GM21786 (cell line): ENCODE measurements around the gene CALR3.
"Not testable (repeated sequence)": the region's sequence is repeated elsewhere in the genome, so short reads cannot be mapped to it uniquely, and the experiment has no call there.

Experiments used
- ATAC-seq: cut with Tn5 transposase; IDR thresholded peaks from one replicate; pipeline ENCODE4 v1.9.1; 2021; ENCODE audit not compliant: unreplicated experiment

CALR3 gene

DNA sequence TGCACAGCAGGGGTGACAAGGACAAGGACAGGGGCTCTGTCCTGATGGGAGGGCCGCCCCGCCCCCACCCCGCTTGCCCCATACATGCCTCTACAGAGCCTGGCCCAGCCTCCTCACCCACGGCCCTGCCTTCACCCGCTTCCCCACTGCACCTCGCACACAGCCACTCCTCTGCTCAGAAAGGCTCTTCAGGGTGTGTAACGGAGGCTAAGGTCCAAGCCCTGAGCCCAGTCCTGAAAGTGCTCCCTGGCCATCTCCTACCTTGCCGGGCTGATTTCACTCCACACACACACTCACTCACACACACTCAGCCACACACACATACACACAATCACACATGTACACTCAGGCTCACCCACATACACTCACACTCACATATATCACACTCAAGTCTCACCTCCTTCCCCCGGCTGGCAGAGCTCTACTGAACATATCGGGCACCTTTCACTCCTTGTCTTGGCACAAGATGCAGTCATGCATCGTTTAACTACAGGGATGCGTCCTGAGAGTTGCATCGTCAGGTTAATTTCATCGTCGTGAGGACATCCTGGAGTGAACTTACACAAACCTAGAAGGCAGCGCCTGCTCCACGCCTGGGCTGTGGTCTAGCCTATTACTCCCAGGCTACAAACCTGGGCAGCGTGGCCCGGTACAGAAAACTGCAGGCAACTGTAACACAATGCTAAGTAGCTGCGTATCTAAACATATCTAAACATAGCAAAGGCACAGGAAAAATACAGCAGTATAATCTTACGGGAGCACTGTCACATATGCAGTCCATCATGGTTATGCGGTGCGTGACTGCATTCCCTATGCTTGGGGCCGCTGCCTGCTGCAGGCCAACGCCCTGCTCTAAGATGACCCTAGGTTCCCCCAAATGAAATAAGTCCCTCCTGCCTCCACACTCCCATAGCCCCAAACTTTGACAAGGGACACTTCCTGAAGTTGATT, 37.3 kb downstream of the CALR3 start:
- no peak for ATAC-seq

DNA sequence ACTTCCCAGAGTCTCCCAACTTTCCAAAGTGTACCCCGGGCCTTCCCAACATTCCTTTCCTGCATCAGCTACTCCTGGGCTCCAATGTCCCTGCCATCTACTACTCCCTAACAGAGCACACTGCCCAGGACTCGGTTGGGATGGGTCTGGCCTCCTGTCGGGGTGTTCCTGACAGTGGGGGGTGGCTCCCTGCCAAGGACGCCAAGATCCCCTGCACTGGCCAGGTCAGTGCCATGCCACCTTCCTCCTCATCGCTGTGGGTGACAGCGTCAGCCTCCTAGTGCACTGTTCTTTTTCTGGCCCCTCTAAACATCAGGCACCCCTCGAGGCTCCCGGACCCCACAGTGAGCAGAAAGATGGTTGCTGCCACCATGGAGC, 38.0 kb downstream of the CALR3 start:
- ATAC-seq: no peak

DNA sequence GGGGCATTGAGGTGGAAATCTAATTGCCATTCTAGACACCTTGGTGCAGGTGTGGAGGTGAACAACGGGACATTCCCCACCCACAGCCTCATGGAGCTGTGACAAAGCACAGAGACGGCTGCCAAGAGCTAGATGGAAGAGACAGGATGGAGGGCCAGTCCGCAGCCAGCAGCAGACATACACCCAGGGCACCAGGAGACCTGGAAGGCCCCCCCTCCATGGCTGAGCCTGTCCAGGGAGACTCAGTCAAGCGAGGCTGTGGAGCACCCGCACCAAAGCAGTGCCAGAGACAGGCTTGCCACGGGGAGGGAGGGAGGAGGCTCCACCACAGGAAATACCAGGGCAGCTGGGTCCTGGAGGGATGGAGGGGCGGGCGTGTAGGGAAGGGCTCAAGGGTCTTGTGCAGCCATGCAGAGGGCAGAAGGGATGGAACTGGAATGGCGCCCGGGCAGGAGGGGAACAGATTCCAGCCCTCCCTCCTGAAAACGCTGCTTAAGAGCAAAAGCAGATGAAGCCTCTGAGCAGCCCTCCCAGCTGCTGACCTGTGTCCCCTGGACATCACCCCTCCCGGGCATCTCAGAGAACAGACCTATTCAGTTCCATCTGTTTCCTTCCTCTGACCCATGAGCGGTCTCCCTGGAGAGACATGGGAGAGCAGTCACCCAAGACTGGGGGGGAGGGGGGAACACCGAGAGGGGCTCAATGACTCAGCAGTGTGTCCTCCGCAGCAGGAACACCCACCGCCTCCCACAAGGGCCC, 38.6 kb downstream of the CALR3 start:
- no peak for ATAC-seq

DNA sequence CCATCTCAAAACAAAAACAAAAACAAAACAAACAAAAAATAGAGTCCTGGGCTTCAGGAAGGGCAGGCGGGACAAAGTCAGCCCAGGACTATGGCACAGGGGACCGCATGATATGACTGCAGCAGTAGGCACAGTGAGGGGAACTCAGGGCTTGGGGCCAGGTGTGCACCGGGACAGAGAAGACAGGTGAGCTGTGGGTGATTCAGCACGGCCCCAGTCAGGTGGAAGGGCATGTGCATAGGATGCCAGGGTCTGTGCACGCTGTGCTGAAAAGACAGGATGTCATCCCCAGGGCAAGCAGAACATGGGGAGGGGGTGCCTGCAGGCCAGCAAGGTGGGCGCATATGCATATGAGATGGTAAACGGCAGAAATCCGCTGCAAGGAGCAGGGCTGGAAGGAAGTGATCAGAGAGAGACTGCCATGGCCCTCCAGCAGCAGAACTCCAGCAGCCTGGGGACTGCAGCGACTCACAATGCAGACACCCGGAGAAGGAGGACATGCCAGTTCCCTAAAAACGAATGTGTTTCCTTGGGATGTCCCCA, 39.2 kb downstream of the CALR3 start:
- no peak for ATAC-seq

DNA sequence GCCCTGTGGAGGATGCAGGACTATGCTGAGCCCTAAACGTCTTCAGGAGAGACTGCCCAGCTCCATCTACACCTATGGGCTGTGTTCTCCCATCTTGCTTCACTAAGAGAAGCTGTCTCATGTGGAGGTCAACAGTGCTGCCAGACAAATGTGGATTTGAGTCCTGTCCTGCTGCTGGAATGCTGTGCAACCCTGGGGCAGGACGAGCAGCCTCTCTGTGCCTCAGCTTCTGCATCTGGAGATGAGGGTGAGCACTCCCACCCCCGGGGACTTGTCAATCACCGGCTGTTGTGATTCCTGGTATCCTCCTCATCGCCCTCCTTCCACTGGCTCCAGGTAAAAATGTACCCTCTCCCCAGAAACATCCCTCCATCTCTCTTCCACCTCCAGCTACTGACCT, 40.5 kb downstream of the CALR3 start:
- ATAC-seq: no peak

DNA sequence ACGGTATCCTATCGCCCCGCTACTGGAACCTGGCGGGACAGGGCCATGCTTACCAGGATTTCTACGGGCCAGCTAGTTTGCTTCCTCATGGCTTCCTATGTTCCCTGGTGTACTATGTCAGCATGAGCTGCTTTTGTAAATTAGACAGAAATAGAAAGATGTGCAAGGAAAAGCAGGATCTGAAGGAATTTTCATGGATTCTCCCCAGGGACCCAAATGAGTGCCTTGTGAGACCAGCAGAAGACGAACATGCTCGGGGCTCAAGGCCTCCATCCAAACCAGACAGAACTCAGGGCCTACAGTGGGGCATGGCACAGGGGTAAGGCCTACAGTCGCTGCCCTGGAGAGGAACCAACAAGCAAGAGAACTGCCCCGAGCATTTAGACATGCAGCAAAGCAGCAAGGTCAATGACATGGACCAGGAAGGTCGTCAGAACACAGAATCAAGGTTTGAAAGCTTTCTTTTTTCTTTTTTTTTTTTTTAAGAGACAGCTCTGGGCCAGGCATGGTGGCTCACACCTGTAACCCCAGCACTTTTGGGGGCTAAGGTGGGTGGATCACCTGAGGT, 41.5 kb downstream of the CALR3 start:
- ATAC-seq: no peak

DNA sequence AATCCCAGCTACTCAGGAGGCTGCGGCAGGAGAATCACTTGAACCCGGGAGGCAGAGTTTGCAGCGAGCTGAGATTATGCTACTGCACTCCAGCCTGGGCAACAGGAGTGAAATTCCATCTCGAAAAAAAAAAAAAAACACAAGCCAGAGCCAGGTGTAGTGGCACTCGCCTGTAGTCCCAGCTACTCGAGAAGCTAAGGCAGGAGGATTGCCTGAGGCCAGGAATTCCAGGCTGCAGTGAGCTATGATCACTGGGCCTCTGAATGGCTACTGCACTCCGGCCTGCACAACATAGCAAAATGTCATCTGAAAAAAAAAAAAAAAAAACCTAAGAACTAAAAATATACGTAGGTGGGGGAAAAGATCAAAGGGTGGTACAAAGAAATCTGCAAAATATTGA, 43.6 kb downstream of the CALR3 start:
- no peak for ATAC-seq

DNA sequence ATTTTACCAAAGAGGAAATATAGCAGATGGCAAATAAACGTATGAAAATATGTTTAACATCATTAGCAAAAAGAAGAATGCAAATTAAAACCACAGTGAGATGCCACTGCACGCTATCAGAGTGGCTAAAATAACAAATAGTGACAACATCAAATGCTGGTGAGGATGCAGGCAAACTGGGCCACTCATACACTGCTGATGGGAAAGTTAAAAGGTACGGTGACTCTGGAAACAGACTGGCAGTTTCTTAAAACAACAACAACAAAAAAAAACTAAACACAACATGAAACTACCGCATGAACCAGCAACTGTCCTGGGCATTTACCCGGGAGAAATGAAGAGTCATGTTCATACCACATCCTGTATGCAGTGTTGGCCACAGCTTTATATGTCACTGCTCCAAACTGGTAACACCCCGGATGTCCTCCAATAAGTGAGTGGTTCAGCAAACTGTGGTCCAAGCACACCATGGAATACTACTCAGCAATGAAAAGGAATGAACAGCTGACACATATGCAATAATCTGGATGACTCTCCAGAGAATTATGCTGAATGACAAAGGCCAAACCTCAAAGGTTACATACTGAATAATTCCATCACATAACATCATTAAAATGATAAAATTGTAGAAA, 46.5 kb downstream of the CALR3 start:
- ATAC-seq: peak; percentile 32

DNA sequence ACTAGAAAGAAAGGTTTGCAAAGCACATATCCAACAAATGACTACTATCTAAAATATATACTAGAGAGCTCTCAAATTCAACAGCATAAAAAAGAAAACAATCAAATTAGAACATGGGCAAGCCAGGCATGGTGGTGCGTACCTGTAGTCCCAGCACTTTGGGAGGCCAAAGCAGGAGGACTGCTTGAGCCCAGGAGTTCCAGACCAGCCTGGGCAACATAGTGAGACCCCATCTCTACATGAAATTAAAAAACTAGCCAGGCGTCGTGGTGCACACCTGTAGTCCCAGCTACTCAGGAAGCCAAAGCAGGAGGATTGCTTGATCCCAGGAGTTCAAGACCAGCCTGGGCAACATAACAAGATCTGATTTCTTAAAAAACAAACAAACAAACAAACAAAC, 47.1 kb downstream of the CALR3 start:
- ATAC-seq: not testable (repeated sequence)

DNA sequence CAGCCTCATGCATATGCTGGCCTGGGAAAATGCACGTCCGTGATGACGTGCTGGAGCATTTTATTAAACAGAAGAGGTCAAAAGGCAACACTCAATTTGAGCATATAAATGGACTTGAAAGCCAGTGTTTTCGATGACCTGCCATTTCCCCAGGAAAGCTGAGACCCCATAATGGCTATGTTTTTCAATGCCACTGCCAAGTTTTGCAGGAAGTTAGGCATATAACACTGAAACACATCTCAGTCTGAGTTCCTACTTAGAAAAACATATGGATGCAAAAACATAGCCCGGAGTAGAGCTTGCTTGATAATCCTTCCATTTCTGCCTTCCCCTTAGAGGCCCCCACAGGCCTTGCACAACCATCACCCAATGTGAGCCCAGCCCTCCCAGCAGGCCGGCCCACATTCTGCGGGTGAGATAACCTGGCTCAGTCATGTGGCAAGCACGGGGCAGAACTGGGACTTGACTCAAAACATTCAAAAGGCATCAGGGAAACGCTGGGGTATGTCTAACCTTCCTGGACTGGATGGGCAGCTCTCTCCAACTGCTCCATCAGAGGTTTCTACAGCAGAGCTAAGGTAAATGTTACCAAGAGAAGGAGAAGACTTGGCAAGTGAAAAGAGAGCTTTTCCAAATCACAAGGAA, 49.1 kb downstream of the CALR3 start:
- peak; percentile 30 for ATAC-seq

DNA sequence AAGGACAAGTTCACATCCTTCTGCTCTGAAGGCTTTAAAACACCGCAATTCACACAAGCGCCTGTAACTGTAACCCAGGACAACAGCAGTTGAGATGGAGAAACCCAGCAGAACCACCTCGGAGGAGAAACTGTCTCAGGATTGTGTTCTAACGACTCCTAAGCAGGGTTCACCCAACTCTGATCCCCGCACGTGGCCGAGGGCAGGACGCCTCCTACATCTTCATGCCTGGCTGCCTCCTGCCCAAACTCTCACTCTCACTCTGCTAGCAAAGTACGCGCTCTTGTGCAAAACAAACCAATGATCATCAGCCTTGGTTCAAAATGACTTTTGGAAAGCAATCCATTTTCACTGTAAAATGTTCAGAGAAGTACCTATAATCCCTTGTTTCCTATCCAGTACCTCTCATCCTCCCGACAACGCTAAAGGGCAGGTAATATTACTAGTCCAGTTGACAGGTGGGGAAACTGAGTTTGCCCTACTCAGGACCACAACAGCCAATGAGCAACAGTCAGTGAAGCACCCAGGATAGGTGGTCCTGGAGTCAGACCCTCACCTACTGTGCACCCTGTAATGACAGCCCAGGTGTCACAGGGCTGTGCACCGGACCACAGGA, 49.8 kb downstream of the CALR3 start:
- no peak for ATAC-seq

DNA sequence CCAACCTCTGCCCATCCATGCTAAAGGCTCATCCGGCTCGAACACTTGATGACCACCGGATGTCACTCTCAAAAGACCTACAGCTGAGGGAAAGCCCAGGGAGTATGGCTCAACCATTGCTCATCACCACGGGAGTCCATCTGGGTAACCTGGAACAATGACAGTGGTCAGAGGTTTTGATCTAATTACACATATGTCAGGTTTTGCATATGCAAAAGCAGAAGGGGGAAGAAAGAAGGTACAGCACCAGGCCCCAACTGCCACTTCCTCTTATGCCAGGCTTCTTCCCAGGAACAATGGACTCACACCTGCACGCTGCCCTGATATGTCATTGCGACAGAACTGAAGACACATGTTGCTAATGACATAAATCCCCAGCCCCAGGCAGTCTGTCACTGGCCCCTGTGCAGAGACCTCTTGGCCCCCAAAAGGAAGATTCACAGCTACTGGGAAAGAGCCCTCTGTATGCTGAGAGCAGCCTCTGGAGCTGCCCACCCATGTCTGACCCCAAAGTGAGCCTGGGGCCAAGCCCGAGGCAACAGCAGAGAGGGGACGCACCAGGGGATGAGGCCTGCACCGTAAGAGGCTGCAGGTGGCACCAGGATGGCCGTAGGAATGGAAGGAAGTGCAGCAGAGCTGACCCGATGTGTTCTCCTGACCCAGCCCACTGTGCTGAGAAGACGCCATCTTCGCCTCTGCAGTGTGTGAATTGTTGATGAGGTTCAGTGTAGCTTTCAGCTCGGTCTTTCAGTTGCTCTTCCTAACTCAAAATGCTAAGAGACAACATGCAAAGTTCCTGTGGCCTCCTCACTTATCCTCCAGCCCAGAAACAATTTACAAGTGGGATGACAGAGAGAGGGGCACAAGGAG, 50.5 kb downstream of the CALR3 start:
- peak; percentile 39 for ATAC-seq

DNA sequence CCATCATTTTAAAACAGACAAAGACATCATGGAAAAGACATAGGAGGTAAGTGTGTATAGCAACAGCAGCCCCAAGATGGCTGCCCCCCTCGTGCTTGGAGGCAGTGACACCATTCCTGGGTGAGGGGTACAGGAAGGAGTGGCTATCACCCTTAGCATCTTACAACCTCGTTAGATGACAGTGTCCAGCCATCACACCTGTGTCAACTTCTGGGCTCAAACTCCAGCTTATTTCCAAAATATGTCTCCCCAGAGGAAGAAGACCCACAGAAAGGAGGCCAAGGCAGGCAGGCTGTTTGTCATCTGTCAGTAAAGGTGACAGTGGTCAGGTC, 51.7 kb downstream of the CALR3 start:
- no peak for ATAC-seq

DNA sequence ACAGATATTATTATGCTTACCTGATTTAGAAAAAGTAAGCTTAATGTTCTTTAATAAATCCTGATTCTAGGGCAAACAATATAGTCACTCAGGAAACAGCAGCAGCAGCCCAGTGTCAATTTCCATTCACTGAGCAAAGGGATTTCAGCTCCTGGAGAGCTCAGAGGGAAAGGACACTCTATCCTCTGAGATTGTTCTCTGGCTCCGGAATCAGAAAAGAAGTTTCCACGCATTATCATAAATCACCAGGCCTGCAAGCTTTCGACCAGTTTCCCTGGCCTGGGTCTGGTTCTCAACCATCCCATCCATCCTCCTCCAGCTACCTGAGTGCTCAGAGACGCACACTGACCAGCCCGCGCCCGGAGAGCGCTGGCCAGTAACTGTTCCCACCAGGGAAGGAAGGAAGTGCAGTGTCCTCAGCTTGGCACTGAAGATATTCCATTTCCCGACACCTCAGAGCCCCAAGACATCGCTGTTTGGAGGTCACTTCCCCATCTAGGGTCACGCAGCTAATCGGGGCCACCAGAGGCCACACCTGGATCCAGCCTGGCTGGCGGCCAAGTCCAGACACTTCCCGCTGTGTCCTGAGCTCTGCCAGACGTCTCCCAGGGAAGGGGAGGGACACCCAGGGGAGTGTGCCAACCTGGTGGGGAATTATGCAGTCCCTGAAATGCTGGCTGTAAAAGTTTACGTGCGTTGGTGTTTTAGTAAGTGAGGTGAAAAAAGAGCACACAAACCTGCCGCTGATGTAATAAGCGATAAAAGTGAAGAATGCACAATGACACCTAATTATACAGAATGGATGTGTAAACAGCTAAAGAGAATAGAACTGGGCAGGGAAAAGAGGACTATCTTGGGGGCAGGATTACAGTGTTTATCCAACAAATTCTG, 53.3 kb downstream of the CALR3 start:
- no peak for ATAC-seq

DNA sequence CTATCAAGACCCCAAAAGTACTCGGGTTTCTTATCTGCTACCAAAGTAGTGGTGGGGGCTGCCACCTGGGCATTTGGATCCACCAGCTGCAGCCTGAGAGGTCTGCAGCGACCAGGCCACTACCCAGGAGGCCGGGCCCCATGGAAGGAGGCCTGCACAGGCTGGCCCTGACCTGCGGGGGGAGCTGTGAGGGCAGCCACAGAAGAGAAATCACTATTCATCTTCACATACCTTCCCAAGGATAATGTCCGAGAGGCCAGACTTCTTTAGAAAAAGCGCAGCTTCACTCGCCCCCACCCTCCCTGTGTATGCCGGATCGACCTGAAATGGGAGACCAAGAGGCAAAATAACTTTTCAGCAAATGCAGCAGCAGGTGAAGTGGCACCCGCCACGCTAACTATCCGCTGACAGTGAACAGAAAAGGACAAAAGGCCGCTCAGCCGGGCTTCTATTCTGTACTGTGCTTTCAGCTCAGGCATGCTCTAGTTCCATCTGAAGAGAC, 54.3 kb downstream of the CALR3 start:
- no peak for ATAC-seq

DNA sequence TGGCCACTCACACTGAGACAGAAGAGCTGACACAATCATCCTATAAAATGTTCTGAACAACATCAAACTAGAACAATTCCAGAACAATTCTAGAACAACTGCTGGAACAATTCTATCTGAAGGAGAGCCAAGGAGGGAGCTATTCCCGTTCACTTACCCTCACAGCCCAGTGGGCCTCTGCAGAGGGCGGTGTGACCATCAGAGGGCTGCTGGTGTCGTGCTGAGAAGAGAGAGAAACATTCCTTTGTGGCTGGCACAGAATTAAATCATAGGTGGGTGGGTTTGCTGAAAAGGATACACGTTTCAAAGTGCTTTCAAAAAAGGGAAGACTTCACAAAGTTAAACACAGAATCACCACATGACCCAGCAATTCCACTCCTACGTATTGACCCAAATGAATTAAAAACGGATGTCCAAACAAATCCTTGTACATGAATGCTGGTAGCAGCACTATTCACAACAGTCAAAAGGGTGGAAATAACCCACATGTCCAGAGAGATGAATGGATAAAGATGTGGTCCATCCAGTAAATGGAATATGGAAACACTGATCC, 59.1 kb downstream of the CALR3 start:
- ATAC-seq: no peak

DNA sequence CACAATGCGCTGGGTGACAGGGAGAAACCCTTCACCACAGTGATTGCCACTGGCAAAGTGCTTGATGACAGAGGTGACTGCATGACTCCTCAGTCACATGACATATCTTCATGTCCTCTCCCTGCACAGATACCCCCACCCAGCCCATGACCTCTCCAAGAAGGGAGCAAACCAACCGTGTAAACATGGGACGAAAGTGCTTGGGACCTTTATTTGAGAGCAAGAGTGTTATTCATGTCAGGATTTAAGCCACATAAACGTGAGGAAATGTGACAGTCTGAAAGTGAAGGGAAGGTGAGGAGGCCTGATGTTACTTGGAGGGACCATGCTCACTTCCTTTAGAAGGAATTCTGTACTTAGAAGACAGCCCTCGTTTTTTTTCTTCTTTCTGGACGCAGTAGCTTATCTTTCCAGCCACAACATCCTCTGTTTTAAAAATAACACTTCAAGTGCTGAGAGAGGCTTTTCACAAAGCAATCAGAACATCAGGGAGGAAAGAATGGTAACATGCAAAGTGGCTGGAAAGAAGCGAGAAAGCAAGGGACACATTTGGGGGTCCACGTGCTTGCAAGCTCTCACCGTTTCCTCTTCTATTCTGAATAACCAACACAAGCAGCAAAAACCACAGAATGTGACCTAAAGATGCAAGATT, 59.8 kb downstream of the CALR3 start:
- no peak for ATAC-seq
